Natural killer cell (primary cell): ENCODE results near the gene GRID2. TPM values are rescaled to one million over a fixed set of nuclear protein-coding genes. Genes with fewer than 3 reads are reported as not detected.

Experiments used
- ATAC-seq, 3 donors: fragments of 150-1000 bp in 2 of 3; fragments of 200-7000 bp in 1 of 3; cut with Tn5 transposase; 1 replicate in 1 of 3; 2 replicates in 2 of 3; pipeline ENCODE4 v1.10.0; 2021; ENCODE audit warnings: mild to moderate bottlenecking in 2 of 3, moderate library complexity in 2 of 3
- DNase-seq, 2 donors: peaks; one replicate each; pipeline versions ENCODE4 v3.0.0 to v3.0.0-alpha.2; 2013 to 2021; ENCODE audit warnings: mixed read lengths in 1 of 2
- H3K27ac ChIP-seq: one replicate; pipeline ENCODE4 v1.5.1; 2013; ENCODE audit warnings: mild to moderate bottlenecking, low read length
- H3K27me3 ChIP-seq: one replicate; pipeline ENCODE4 v1.6.1; 2013; ENCODE audit warnings: low read length; ENCODE audit not compliant: control insufficient read depth, insufficient read depth
- H3K36me3 ChIP-seq: one replicate; pipeline ENCODE4 v1.6.1; 2013; ENCODE audit warnings: low read length; ENCODE audit not compliant: control insufficient read depth, insufficient read depth
- H3K4me1 ChIP-seq: one replicate; pipeline ENCODE4 v1.6.1; 2013; ENCODE audit warnings: low read length; ENCODE audit not compliant: control insufficient read depth, insufficient read depth
- H3K4me3 ChIP-seq: one replicate; pipeline ENCODE4 v1.5.1; 2013; ENCODE audit warnings: low read length
- H3K9me3 ChIP-seq: one replicate; pipeline ENCODE4 v1.6.1; 2013; ENCODE audit warnings: low read length; ENCODE audit not compliant: control insufficient read depth, insufficient read depth
- H3K27ac Mint-ChIP-seq, 2 donors: one replicate each; pipeline ENCODE4 v1.8.0; 2022; ENCODE audit warnings: mild to moderate bottlenecking in 2 of 2, mixed read lengths in 2 of 2, moderate library complexity in 1 of 2
- H3K27me3 Mint-ChIP-seq, 2 donors: one replicate each; pipeline ENCODE4 v1.8.0; 2022; ENCODE audit warnings: low read depth in 2 of 2, mixed read lengths in 2 of 2
- H3K36me3 Mint-ChIP-seq: one replicate; pipeline ENCODE4 v1.8.0; 2022; ENCODE audit warnings: mixed read lengths
- H3K4me1 Mint-ChIP-seq, 2 donors: one replicate each; pipeline ENCODE4 v1.8.0; 2022; ENCODE audit warnings: mixed read lengths in 2 of 2
- H3K4me3 Mint-ChIP-seq: one replicate; pipeline ENCODE4 v1.8.0; 2022; ENCODE audit warnings: mild to moderate bottlenecking, moderate library complexity, mixed read lengths
- H3K9me3 Mint-ChIP-seq, 2 donors: one replicate each; pipeline ENCODE4 v1.8.0; 2022; ENCODE audit warnings: mixed read lengths in 2 of 2
- WGBS: methylation state at CpG from one replicate; pipeline ENCODE4 v1.1.7; 2013; ENCODE audit warnings: missing lambda C conversion rate; ENCODE audit not compliant: insufficient coverage; 5-methylcytosine and 5-hydroxymethylcytosine counted together
- intact Hi-C: fragments of 100-400 bp; cut with micrococcal nuclease; formaldehyde crosslinking; loops from one replicate; pipeline ENCODE4 v1.14.2; 2022
- total RNA-seq, 4 donors: library from RNA; stranded (reverse); fragments of 120-200 nt in 1 of 4; gene quantifications; one replicate each; pipeline versions ENCODE4 v1.2.3 to v1.2.4, GENCODE V29; 2013 to 2022
- TF ChIP-seq, protein P1 (sequence below): fragments of 200-600 bp; IDR thresholded peaks from one replicate; pipeline ENCODE4 v1.8.0; 2022; ENCODE audit warnings: antibody characterized with exemption

Gene GRID2
- total RNA-seq, 3 donors from 2014 or later (not counting 1 experiment from before 2014, with no cell fraction given): not detected

DNA sequence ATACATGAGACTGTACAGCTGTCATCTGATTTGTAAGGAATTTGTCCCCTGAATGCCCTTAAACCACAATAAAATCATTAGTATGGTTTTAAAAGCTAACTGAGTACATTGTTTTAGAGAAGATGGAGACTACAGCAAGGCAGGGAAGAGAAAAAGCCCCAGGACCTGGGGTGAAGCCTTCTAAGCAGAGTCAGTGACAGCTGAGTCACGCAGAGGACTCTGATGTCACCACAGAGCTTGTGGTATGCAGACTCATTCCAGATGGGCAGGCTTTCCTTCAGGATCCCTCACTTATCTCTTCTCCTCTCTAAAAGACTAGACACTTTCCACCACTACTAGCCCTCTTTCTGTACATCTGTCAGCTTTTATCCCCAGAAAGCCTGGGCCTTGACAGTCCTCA, 1427.7 kb downstream of the GRID2 start:
- Histone ChIP-seq H3K9me3 (no peaks in the 10 kb centered on the region), H3K36me3 (no peaks in the 10 kb centered on the region), H3K4me3 (no peak overlapping the region), H3K27ac (no peak overlapping the region), H3K27me3 (no peaks in the 10 kb centered on the region), H3K4me1 (no peaks in the 10 kb centered on the region)
- Mint-ChIP-seq H3K4me1 (no peaks in the 10 kb centered on the region), H3K27ac (no peak overlapping the region), H3K9me3 (peaks cover 12 to 18% of the 10 kb centered on the region in 2 donors), H3K4me3 (no peak overlapping the region), H3K36me3 (no peaks in the 10 kb centered on the region), H3K27me3 (no peaks in the 10 kb centered on the region)
- DNase-seq: no peak
- WGBS: 72% methylated on average over 1 of the region's 1 CpG
- TF ChIP-seq, protein P1, sequence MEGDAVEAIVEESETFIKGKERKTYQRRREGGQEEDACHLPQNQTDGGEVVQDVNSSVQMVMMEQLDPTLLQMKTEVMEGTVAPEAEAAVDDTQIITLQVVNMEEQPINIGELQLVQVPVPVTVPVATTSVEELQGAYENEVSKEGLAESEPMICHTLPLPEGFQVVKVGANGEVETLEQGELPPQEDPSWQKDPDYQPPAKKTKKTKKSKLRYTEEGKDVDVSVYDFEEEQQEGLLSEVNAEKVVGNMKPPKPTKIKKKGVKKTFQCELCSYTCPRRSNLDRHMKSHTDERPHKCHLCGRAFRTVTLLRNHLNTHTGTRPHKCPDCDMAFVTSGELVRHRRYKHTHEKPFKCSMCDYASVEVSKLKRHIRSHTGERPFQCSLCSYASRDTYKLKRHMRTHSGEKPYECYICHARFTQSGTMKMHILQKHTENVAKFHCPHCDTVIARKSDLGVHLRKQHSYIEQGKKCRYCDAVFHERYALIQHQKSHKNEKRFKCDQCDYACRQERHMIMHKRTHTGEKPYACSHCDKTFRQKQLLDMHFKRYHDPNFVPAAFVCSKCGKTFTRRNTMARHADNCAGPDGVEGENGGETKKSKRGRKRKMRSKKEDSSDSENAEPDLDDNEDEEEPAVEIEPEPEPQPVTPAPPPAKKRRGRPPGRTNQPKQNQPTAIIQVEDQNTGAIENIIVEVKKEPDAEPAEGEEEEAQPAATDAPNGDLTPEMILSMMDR: no peak
- ATAC-seq: no peak
- intact Hi-C loops: no loop called here

GRCh38 chr4:93732509-93732908, 1428.7 kb downstream of the GRID2 start:
- Mint-ChIP-seq H3K36me3 (no peaks in the 10 kb centered on the region), H3K4me1 (no peaks in the 10 kb centered on the region), H3K4me3 (no peak overlapping the region), H3K27ac (no peak overlapping the region), H3K9me3 (peaks cover 14 to 18% of the 10 kb centered on the region in 2 donors), H3K27me3 (no peaks in the 10 kb centered on the region)
- Histone ChIP-seq H3K4me1 (no peaks in the 10 kb centered on the region), H3K27me3 (no peaks in the 10 kb centered on the region), H3K9me3 (no peaks in the 10 kb centered on the region), H3K27ac (no peak overlapping the region), H3K36me3 (no peaks in the 10 kb centered on the region), H3K4me3 (no peak overlapping the region)
- intact Hi-C loops: no loop called here
- 75% methylated on average over 1 of the region's 1 CpG for WGBS
- TF ChIP-seq, protein P1: no peak
- DNase-seq: no peak
- ATAC-seq: no peak

DNA sequence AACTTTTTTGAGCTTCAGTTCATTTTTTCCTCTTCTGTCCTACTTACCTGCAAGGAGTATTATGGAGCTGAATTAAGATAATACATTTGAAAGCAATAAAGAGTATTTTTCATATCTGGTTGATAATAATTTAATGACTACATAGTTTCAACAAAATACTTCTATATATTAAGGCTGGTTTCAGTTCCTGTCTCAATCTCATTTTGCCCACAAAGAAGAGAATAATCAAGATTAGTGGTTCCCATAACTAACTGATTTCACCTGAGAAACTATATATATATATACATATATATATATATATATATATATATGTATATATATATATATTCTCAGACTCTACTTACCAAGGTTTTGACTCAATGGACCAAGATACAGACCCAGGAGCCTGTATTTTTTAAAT, 1437.1 kb downstream of the GRID2 start:
- H3K9me3 ChIP-seq: no peaks in the 10 kb centered on the region
- H3K27me3 Mint-ChIP-seq: no peaks in the 10 kb centered on the region
- TF ChIP-seq, protein P1: no peak
- no peaks in the 10 kb centered on the region for H3K4me1 Mint-ChIP-seq
- peaks cover 7 to 11% of the 10 kb centered on the region in 2 donors for H3K9me3 Mint-ChIP-seq
- H3K4me1 ChIP-seq: no peaks in the 10 kb centered on the region
- no peak overlapping the region for H3K4me3 ChIP-seq
- no peaks in the 10 kb centered on the region for H3K27me3 ChIP-seq
- ATAC-seq (no peak), DNase-seq (no peak)
- no peak overlapping the region for H3K4me3 Mint-ChIP-seq
- no peaks in the 10 kb centered on the region for H3K36me3 ChIP-seq
- intact Hi-C loops: no loop called here
- no peak overlapping the region for H3K27ac Mint-ChIP-seq
- no peak overlapping the region for H3K27ac ChIP-seq
- H3K36me3 Mint-ChIP-seq: no peaks in the 10 kb centered on the region

DNA sequence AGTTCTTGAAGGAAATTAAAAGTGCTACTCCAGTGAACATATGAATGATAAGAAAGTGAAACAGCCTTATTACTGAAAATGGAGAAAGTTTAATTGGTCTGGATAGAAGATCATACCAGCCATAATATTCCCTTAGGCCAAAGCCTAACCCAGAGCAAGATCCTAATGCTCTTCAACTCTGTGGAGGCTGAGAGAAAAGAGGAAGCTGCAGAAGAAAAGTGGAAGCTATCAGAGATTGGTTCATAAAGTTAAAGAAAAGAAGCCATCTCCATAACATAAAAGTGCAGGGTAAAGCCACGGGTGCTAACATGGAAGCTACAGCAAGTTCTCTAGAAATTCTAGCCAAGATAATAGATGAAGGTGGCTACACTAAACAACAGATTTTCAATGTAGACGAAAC, 1439.3 kb downstream of the GRID2 start:
- Mint-ChIP-seq H3K27me3 (no peaks in the 10 kb centered on the region), H3K9me3 (peaks cover 6 to 7% of the 10 kb centered on the region in 2 donors), H3K4me3 (no peak overlapping the region), H3K4me1 (no peaks in the 10 kb centered on the region), H3K36me3 (no peaks in the 10 kb centered on the region), H3K27ac (no peak overlapping the region)
- no peak overlapping the region for H3K27ac ChIP-seq
- intact Hi-C loops: no loop called here
- ATAC-seq (no peak), DNase-seq (no peak)
- TF ChIP-seq, protein P1: no peak
- no peaks in the 10 kb centered on the region for H3K4me1 ChIP-seq
- H3K36me3 ChIP-seq: no peaks in the 10 kb centered on the region
- WGBS: 64% methylated on average over 1 of the region's 2 CpGs
- no peak overlapping the region for H3K4me3 ChIP-seq
- no peaks in the 10 kb centered on the region for H3K9me3 ChIP-seq
- no peaks in the 10 kb centered on the region for H3K27me3 ChIP-seq
